Heart right ventricle (tissue), 16 donors: ENCODE results near the gene TSBP1. TPM values are rescaled to one million over a fixed set of nuclear protein-coding genes. Genes with fewer than 3 reads are reported as not detected.

Experiments
- ATAC-seq, 8 donors: fragments of 200-7000 bp; cut with Tn5 transposase; one replicate each; pipeline ENCODE4 v1.9.1; 2020; ENCODE audit warnings: mild to moderate bottlenecking in 8 of 8, moderate library complexity in 8 of 8, moderate number of reproducible peaks in 1 of 8
- DNase-seq, 2 donors: peaks; one replicate each; pipeline ENCODE4 v3.0.0-alpha.2; 2020
- H3K27ac ChIP-seq, 10 donors: fragments of 200-600 bp; sonication (generic) in 2 of 10; one replicate each; pipeline versions ENCODE4 v1.5.0 to v1.8.0; 2020 to 2022; ENCODE audit warnings: mild to moderate bottlenecking in 3 of 10
- H3K27me3 ChIP-seq, 7 donors: fragments of 200-600 bp; one replicate each; pipeline ENCODE4 v1.8.0; 2021 to 2022; ENCODE audit warnings: mild to moderate bottlenecking in 2 of 7
- H3K36me3 ChIP-seq, 9 donors: fragments of 200-600 bp; sonication (generic) in 1 of 9; one replicate each; pipeline versions ENCODE4 v1.5.0 to v1.8.0; 2020 to 2022; ENCODE audit warnings: mild to moderate bottlenecking in 2 of 9
- H3K4me1 ChIP-seq, 9 donors: fragments of 200-600 bp; sonication (generic) in 1 of 9; one replicate each; pipeline versions ENCODE4 v1.5.0 to v1.8.0; 2020 to 2022; ENCODE audit warnings: mild to moderate bottlenecking in 4 of 9
- H3K4me3 ChIP-seq, 10 donors: fragments of 200-600 bp; sonication (generic) in 2 of 10; one replicate each; pipeline versions ENCODE4 v1.5.0 to v1.8.0; 2020 to 2022; ENCODE audit warnings: mild to moderate bottlenecking in 7 of 10, moderate library complexity in 2 of 10
- H3K9me3 ChIP-seq, 11 donors: fragments of 200-600 bp in 10 of 11; sonication (generic) in 2 of 11; one replicate each; pipeline versions ENCODE4 v1.5.0 to v1.8.0; 2013 to 2022; ENCODE audit warnings: mild to moderate bottlenecking in 2 of 11, control low read depth in 1 of 11, moderate library complexity in 1 of 11
- WGBS, 2 donors: extraction: QIAGEN DNeasy Blood & Tissue Kit; methylation state at CpG; one replicate each; pipeline ENCODE4 v1.1.7; 2013; ENCODE audit warnings: inconsistent platforms in 1 of 2; 5-methylcytosine and 5-hydroxymethylcytosine counted together
- intact Hi-C, 10 donors: fragments of 100-400 bp; cut with DNase I; formaldehyde crosslinking; loops; one replicate each; pipeline versions ENCODE4 v1.11.1 to v1.14.2; 2022
- polyA plus RNA-seq, 2 donors: library from polyadenylated mRNA; stranded (reverse); fragments of 200-250 nt; gene quantifications; one replicate each; pipeline ENCODE4 v1.2.3, GENCODE V29; 2013
- total RNA-seq, 10 donors: library from RNA; stranded (reverse); fragmentation: NEBNext Ultra II Directional in 3 of 10; extraction: Animal tissue kit (Norgen Biotek cat#: 25700) in 3 of 10; gene quantifications; one replicate each; pipeline versions ENCODE4 v1.2.1 to v1.2.4, GENCODE V29; 2021 to 2023
- TF ChIP-seq, protein P1 (sequence below), 9 donors: fragments of 200-600 bp; sonication (generic) in 2 of 9; IDR thresholded peaks; one replicate each; pipeline versions ENCODE4 v1.5.0 to v1.8.0; 2021 to 2022; ENCODE audit warnings: antibody characterized with exemption in 9 of 9, mild to moderate bottlenecking in 5 of 9, moderate library complexity in 1 of 9
- donor health status: Arrhythmogenic right ventricular cardiomyopathy.
- donor health status: ischemic (EF 13 %, LVEDD 7.1; RV severe dilation, severe dysfunction).
- donor health status: healthy with polysubstance abuse.
- donor health status: DM: no; HTN: yes; CAD: no.
- donor health status: DM: no; HTN: no; CAD: no.
- donor health status: ischemic (EF 25% LVEDD 6.9; RV normal size, moderate dysfunction).
- donor health status: ischemic (EF 25% LVEDD 5.7; RV mildly dilated, moderate dysfunction).
- donor health status: healthy.
- donor health status: DM: yes; HTN: yes; CAD: no.
- donor health status: Ischemic cardiomyopathy.
- donor health status: ischemic (EF 35%, LVEDD 5.7; RV mildly dilated, moderate dysfunction).
- donor health status: nonischemic (EF 11% LVEDD 7.7; RV severe dilation, severe dysfunction).
- donor health status: DM: yes; HTN: yes; CAD: no.
- donor health status: PGD.
- donor health status: ischemic (EF 29% LVEDD 5.4; RV normal size, mild dysfunction).
- donor health status: nonischemic (EF 23%, LVEDD 6.1; RV moderate dilation, normal function).

Gene TSBP1
- total and polyA plus RNA-seq, 12 donors = not detected

DNA sequence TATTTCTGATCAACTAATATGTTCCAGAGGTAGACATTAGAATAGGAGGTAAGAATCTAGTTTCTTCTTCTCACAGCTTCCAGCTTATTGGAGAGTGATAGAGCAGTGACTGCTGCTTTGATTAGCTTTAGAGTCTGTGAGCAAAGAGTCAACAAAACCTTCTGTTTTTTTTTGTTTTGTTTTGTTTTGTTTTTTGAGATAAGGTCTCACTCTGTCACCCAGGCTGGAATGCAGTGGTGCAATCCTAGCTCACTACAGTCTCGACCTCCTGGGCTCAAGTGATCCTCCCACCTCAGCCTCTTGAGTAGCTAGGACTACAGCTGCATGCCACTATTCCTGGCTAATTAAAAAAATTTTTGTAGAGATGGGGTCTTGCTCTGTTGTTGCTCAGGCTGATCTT is 39.3 kb downstream of the TSBP1 start:
- no peak overlapping the region for H3K27ac ChIP-seq
- no peak for DNase-seq
- H3K4me1 ChIP-seq = no peaks in the 10 kb centered on the region
- ATAC-seq = no peak
- H3K9me3 ChIP-seq = no peaks in the 10 kb centered on the region
- intact Hi-C loops = no loop called here
- TF ChIP-seq, protein P1, sequence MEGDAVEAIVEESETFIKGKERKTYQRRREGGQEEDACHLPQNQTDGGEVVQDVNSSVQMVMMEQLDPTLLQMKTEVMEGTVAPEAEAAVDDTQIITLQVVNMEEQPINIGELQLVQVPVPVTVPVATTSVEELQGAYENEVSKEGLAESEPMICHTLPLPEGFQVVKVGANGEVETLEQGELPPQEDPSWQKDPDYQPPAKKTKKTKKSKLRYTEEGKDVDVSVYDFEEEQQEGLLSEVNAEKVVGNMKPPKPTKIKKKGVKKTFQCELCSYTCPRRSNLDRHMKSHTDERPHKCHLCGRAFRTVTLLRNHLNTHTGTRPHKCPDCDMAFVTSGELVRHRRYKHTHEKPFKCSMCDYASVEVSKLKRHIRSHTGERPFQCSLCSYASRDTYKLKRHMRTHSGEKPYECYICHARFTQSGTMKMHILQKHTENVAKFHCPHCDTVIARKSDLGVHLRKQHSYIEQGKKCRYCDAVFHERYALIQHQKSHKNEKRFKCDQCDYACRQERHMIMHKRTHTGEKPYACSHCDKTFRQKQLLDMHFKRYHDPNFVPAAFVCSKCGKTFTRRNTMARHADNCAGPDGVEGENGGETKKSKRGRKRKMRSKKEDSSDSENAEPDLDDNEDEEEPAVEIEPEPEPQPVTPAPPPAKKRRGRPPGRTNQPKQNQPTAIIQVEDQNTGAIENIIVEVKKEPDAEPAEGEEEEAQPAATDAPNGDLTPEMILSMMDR (IDR thresholded peaks at IDR 0.05) = no peak
- H3K4me3 ChIP-seq = no peak overlapping the region
- peaks cover 0 to 7% (median 0%) of the 10 kb centered on the region in 7 donors for H3K27me3 ChIP-seq
- H3K36me3 ChIP-seq = no peaks in the 10 kb centered on the region
- WGBS, 2 donors = 0 to 79% methylated on average over 1 of the region's 1 CpG

DNA sequence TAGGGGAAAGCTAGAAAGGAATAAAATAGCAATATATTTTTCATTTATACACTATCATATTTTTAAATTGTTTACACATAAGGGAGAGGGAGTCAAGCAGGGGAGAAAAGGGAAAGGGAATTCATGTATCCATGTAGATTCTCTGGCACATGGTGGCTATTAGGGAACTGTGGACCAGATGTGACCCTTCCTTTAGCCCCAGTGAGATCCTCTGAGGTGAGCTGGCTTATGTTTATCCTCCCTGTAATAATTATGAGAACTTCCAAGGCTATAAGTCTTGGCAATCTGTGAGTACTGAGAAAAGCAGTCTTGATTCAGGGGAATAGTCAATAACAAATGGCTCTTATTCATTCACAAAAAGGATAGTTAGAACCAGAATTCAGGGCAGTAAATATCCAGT is 42.6 kb downstream of the TSBP1 start:
- Histone ChIP-seq H3K4me3 (no peak overlapping the region), H3K36me3 (no peaks in the 10 kb centered on the region), H3K27me3 (peaks cover 0 to 7% (median 0%) of the 10 kb centered on the region in 7 donors), H3K4me1 (no peaks in the 10 kb centered on the region), H3K27ac (no peak overlapping the region), H3K9me3 (no peaks in the 10 kb centered on the region)
- DNase-seq (no peak), ATAC-seq (no peak)
- intact Hi-C loops = no loop called here
- TF ChIP-seq, protein P1 (IDR thresholded peaks at IDR 0.05) = no peak

DNA sequence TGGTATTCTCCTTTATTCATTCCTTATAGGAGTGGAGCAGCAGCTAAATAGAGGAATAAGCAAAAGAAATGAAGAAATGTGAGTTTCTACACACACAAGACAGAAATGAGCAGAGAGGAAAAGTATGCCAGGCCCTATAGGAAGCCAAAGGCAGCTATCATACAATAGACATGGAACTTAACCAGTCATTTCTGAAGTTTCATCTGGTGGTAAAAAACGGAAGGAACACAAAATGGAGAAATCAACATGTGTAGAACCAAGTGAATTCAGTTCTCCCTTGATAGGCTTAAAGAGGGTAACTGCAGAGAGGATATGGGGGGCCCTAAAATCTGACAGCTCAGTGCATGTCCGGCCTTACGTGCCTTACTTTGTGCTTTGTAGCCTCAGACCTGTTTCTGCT is 44.6 kb downstream of the TSBP1 start:
- Histone ChIP-seq H3K27ac (no peak overlapping the region), H3K27me3 (no peaks in the 10 kb centered on the region), H3K9me3 (no peaks in the 10 kb centered on the region), H3K4me3 (no peak overlapping the region), H3K36me3 (no peaks in the 10 kb centered on the region), H3K4me1 (no peaks in the 10 kb centered on the region)
- TF ChIP-seq, protein P1 (IDR thresholded peaks at IDR 0.05) = no peak
- ATAC-seq (no peak), DNase-seq (no peak)
- WGBS, 2 donors = 59 to 88% methylated on average over 3 of the region's 3 CpGs
- intact Hi-C loops = no loop called here

DNA sequence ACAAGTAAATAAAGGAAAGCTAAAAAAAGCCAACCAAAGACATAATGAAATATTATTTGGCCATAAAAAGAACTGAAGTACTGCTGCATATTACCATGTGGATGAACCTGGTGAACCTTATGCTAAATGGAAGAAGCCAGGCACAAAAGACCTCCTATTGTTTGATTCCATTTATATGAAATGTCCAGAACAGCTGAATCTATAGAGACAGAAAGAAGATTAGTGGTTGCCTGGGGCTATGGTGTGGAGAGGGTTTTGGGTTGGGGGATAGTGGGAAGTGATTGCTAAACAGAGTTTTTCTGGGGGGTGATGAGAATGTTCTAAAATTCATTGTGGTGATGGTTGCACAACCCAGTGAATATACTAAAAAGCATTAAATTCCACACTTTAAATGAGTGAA is 53.2 kb downstream of the TSBP1 start:
- Histone ChIP-seq H3K27ac (no peak overlapping the region), H3K4me1 (no peaks in the 10 kb centered on the region), H3K27me3 (no peaks in the 10 kb centered on the region), H3K36me3 (no peaks in the 10 kb centered on the region), H3K4me3 (no peak overlapping the region), H3K9me3 (no peaks in the 10 kb centered on the region)
- intact Hi-C loops = no loop called here
- TF ChIP-seq, protein P1 (IDR thresholded peaks at IDR 0.05) = no peak
- ATAC-seq (no peak), DNase-seq (no peak)

DNA sequence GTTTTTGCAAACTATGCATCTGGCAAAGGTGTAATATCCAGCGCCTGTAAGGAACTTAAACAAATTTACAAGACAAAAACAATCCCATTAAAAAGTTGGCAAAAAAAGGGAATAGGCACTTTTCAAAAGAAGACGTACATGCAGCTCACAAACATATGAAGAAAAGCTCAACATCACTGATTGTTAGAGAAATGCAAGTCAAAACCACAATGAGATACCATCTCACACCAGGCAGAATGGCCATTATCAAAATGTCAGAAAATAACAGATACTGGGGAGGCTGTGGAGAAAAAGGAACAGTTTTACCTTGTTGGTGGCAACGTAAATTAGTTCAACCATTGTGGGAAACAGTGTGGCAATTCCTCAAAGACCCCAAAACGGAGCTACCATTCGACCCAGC is 54.2 kb downstream of the TSBP1 start:
- Histone ChIP-seq H3K4me3 (no peak overlapping the region), H3K27ac (no peak overlapping the region), H3K27me3 (no peaks in the 10 kb centered on the region), H3K36me3 (no peaks in the 10 kb centered on the region), H3K4me1 (no peaks in the 10 kb centered on the region), H3K9me3 (no peaks in the 10 kb centered on the region)
- DNase-seq (no peak), ATAC-seq (no peak)
- intact Hi-C loops = no loop called here
- WGBS, 2 donors = 69 to 82% methylated on average over 5 of the region's 5 CpGs
- TF ChIP-seq, protein P1 (IDR thresholded peaks at IDR 0.05) = no peak
